KMS-11 (cell line): Measurements from ENCODE around the gene MGAT3.

Experiments
- H2AFZ ChIP-seq: fragments of 200-600 bp; sonication (generic); 2 replicates; pipeline ENCODE4 v1.6.1; 2016; ENCODE audit warnings: antibody characterized with exemption, mixed run types, low read depth
- H3K27ac ChIP-seq: fragments of 200-600 bp; sonication (generic); 2 replicates; pipeline ENCODE4 v1.6.1; 2016; ENCODE audit warnings: mild to moderate bottlenecking, mixed run types
- H3K27me3 ChIP-seq: fragments of 200-600 bp; sonication (generic); 2 replicates; pipeline ENCODE4 v1.6.1; 2017; ENCODE audit warnings: mild to moderate bottlenecking, low read depth, mixed run types, moderate library complexity; ENCODE audit not compliant: insufficient read depth
- H3K36me3 ChIP-seq: fragments of 200-600 bp; sonication (generic); 2 replicates; pipeline ENCODE4 v1.6.1; 2017; ENCODE audit warnings: mild to moderate bottlenecking, mixed run types; ENCODE audit not compliant: insufficient read depth
- H3K4me1 ChIP-seq: fragments of 200-600 bp; sonication (generic); 2 replicates; pipeline ENCODE4 v1.6.1; 2016; ENCODE audit warnings: mild to moderate bottlenecking, low read depth, mixed run types; ENCODE audit not compliant: poor library complexity, severe bottlenecking
- H3K4me2 ChIP-seq: fragments of 200-600 bp; sonication (generic); 2 replicates; pipeline ENCODE4 v1.7.0; 2016; ENCODE audit warnings: mild to moderate bottlenecking, mixed run types
- H3K4me3 ChIP-seq: fragments of 200-600 bp; sonication (generic); IDR thresholded peaks from 2 replicates; pipeline ENCODE4 v1.6.1; 2017; ENCODE audit warnings: low read depth, low read length, mixed read lengths; ENCODE audit not compliant: insufficient read depth
- H3K79me2 ChIP-seq: fragments of 200-600 bp; sonication (generic); 2 replicates; pipeline ENCODE4 v1.6.1; 2016; ENCODE audit warnings: low read depth, mixed run types; ENCODE audit not compliant: insufficient read depth
- H3K9ac ChIP-seq: fragments of 200-600 bp; sonication (generic); 2 replicates; pipeline ENCODE4 v1.6.1; 2016; ENCODE audit warnings: mild to moderate bottlenecking, mixed run types
- H4K20me1 ChIP-seq: fragments of 200-600 bp; sonication (generic); 2 replicates; pipeline ENCODE4 v1.6.1; 2016; ENCODE audit warnings: mild to moderate bottlenecking, mixed run types; ENCODE audit not compliant: insufficient read depth
- TF ChIP-seq, protein P1 (sequence below): fragments of 200-600 bp; sonication (generic); conservative IDR thresholded peaks from 2 replicates; pipeline ENCODE4 v1.6.1; 2017; ENCODE audit warnings: low read depth, mild to moderate bottlenecking, antibody characterized with exemption, low read length, moderate library complexity, mixed read lengths

MGAT3 gene

DNA sequence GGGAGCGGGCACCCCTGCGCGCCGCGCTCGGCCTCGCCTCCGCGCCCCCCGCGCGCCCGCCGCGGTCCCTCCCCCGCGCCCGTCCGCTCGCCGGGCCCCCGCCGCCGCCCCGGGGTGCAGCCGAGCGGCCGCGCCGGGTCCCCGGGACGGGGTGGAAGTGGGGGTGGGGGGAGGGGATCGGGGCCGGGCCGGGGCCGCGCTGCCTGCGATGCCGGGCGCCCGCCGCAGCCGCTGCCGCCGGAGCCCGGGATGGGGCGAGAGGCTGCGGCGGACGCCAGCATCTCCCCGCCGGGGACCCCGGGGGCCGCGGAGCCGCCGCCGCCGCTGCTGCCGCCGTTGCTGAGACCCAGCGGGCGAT is 365 bp downstream of the MGAT3 start:
- H3K36me3 ChIP-seq, result peaks cover 3% of the 10 kb centered on the region; the same call in 1 of the 2 replicates
- H3K4me3 ChIP-seq, result no peak overlapping the region
- peaks cover 37% of the 10 kb centered on the region for H3K4me1 ChIP-seq
- no peak overlapping the region for H3K4me2 ChIP-seq
- H4K20me1 ChIP-seq, result no peaks in the 10 kb centered on the region
- H3K9ac ChIP-seq, result no peak overlapping the region
- no peak overlapping the region for H3K27ac ChIP-seq
- peaks cover 86% of the 10 kb centered on the region for H3K79me2 ChIP-seq
- H2AFZ ChIP-seq, result no peak overlapping the region
- TF ChIP-seq, protein P1, sequence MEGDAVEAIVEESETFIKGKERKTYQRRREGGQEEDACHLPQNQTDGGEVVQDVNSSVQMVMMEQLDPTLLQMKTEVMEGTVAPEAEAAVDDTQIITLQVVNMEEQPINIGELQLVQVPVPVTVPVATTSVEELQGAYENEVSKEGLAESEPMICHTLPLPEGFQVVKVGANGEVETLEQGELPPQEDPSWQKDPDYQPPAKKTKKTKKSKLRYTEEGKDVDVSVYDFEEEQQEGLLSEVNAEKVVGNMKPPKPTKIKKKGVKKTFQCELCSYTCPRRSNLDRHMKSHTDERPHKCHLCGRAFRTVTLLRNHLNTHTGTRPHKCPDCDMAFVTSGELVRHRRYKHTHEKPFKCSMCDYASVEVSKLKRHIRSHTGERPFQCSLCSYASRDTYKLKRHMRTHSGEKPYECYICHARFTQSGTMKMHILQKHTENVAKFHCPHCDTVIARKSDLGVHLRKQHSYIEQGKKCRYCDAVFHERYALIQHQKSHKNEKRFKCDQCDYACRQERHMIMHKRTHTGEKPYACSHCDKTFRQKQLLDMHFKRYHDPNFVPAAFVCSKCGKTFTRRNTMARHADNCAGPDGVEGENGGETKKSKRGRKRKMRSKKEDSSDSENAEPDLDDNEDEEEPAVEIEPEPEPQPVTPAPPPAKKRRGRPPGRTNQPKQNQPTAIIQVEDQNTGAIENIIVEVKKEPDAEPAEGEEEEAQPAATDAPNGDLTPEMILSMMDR, result no peak
- no peaks in the 10 kb centered on the region for H3K27me3 ChIP-seq

GRCh38 chr22:39457556-39458443 is 988 bp downstream of the MGAT3 start:
- peaks cover 3% of the 10 kb centered on the region; the same call in 1 of the 2 replicates for H3K36me3 ChIP-seq
- no peak overlapping the region for H3K4me3 ChIP-seq
- peaks cover 86% of the 10 kb centered on the region for H3K79me2 ChIP-seq
- TF ChIP-seq, protein P1, result no peak
- no peak overlapping the region for H2AFZ ChIP-seq
- peak overlapping the region; percentile 22; the same call in 1 of the 2 replicates for H3K27ac ChIP-seq
- peaks cover 38% of the 10 kb centered on the region for H3K4me1 ChIP-seq
- H4K20me1 ChIP-seq, result no peaks in the 10 kb centered on the region
- no peaks in the 10 kb centered on the region for H3K27me3 ChIP-seq
- H3K9ac ChIP-seq, result peak overlapping the region; percentile 47; the same call in 1 of the 2 replicates
- peak overlapping the region; percentile 17; the same call in 1 of the 2 replicates for H3K4me2 ChIP-seq

DNA sequence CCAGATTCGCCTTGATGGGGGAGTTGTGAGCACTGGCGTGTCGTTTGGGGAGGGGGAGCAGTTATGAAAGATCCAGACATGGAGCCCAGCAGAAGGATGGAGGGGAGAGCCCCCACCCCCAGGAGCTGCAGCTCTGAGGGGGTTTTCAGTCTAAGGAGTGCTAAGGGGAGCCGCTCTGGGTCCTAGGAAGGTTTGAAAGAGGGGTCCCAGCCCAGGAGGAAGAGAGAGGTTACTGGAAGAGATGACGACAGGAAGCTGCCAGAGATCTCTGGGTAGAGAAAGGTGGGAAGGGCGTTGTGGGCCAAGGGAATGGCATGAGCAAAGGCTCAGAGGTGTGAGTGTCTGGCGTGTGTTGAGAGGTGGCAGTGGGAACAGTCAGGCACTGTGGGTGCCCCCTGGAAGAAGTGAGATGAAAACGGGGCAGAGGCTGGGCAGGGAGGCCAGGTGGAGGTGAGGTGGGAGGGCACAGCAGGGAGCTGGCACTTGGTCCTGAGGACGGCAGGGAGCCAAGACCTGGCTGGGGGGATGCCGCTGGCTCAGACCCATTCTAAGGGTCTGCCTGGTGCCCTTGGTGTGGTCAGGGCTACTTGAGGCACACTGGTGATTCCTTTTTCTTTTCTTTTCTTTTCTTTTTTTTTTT is 1.8 kb downstream of the MGAT3 start:
- no peak overlapping the region for H3K4me3 ChIP-seq
- no peaks in the 10 kb centered on the region for H3K27me3 ChIP-seq
- H3K79me2 ChIP-seq, result peaks cover 86% of the 10 kb centered on the region
- H3K36me3 ChIP-seq, result peaks cover 3% of the 10 kb centered on the region; the same call in 1 of the 2 replicates
- H3K4me2 ChIP-seq, result peak overlapping the region; percentile 17; the same call in 1 of the 2 replicates
- no peaks in the 10 kb centered on the region for H4K20me1 ChIP-seq
- peaks cover 45% of the 10 kb centered on the region for H3K4me1 ChIP-seq
- H3K9ac ChIP-seq, result peak overlapping the region; percentile 47; the same call in 1 of the 2 replicates
- H3K27ac ChIP-seq, result peak overlapping the region; percentile 22; the same call in 1 of the 2 replicates
- TF ChIP-seq, protein P1, result no peak
- H2AFZ ChIP-seq, result no peak overlapping the region

- Histone ChIP-seq H3K4me2 (no peak overlapping the region), H3K4me3 (no peak overlapping the region), H3K4me1 (peaks cover 48% of the 10 kb centered on the region)
Observed at GRCh38 chr22:39459681-39460080, 2.9 kb downstream of the MGAT3 start.

More at GRCh38 chr22:39459681-39460080, 2.9 kb downstream of the MGAT3 start:
- no peaks in the 10 kb centered on the region for H4K20me1 ChIP-seq
- H3K27ac ChIP-seq, result no peak overlapping the region
- H3K79me2 ChIP-seq, result peaks cover 86% of the 10 kb centered on the region
- no peak overlapping the region for H2AFZ ChIP-seq
- H3K27me3 ChIP-seq, result no peaks in the 10 kb centered on the region
- H3K36me3 ChIP-seq, result peaks cover 3% of the 10 kb centered on the region; the same call in 1 of the 2 replicates
- no peak overlapping the region for H3K9ac ChIP-seq
- TF ChIP-seq, protein P1, result no peak
